Endothelial cell of umbilical vein (primary cell): ENCODE data around the gene CXorf65. TPM values are rescaled to one million over a fixed set of nuclear protein-coding genes. Genes with fewer than 3 reads are reported as not detected.

Experiments used
- BruUV-seq: library from RNA; stranded (reverse); fragments of 400-500 nt; replicated peaks from 2 replicates; lab custom pipeline; 2021; lab: Mats Ljungman, UMichigan
- CTCF ChIA-PET: fragments of 300-600, 350-600 bp; sonication (Branson Sonifier 250); formaldehyde crosslinking; loops from one replicate; lab custom pipeline; 2021; ENCODE audit warnings: antibody characterized with exemption, inconsistent platforms; lab: Charles Lee
- POLR2A ChIA-PET: fragments of 300-600, 350-600 bp; sonication (Branson Sonifier 250); formaldehyde crosslinking; loops from one replicate; lab custom pipeline; 2021; ENCODE audit warnings: antibody characterized with exemption, inconsistent platforms; lab: Charles Lee
- DNase-seq: peaks from one replicate; pipeline ENCODE4 v3.0.0-alpha.2; 2011; ENCODE audit warnings: low read depth, low spot score
- FAIRE-seq: peaks from 2 replicates; lab custom pipeline; 2011; peaks lifted over from hg19 to GRCh38; lab: Jason Lieb, UNC
- H2AFZ ChIP-seq: 2 replicates; pipeline ENCODE4 v1.6.0; 2012; ENCODE audit warnings: low read depth, low read length, control low read depth, inconsistent platforms
- H3K27ac ChIP-seq: 2 replicates; pipeline ENCODE4 v1.5.1; 2011; ENCODE audit warnings: low read depth, mild to moderate bottlenecking, control low read depth, low read length, moderate library complexity; ENCODE audit not compliant: insufficient read depth
- H3K27me3 ChIP-seq, 2 experiments: 2 replicates each; pipeline versions ENCODE4 v1.6.0 to v1.6.1; 2011; ENCODE audit warnings: low read length in 2 of 2, mixed read lengths in 1 of 2; ENCODE audit not compliant: control insufficient read depth in 2 of 2, insufficient read depth in 2 of 2
- H3K36me3 ChIP-seq, 2 experiments: 2 replicates in 1 of 2; 3 replicates in 1 of 2; pipeline ENCODE4 v1.5.1; 2011; ENCODE audit warnings: low read length in 2 of 2, mild to moderate bottlenecking in 1 of 2, moderate library complexity in 1 of 2; ENCODE audit not compliant: control insufficient read depth in 2 of 2, insufficient read depth in 2 of 2; ENCODE audit errors: extremely low read depth in 1 of 2
- H3K4me1 ChIP-seq: 3 replicates; pipeline ENCODE4 v1.5.1; 2011; ENCODE audit warnings: mild to moderate bottlenecking, low read length; ENCODE audit not compliant: control insufficient read depth, insufficient read depth; ENCODE audit errors: extremely low read depth
- H3K4me2 ChIP-seq: 2 replicates; pipeline ENCODE4 v1.6.1; 2011; ENCODE audit warnings: low read length, control low read depth, mixed read lengths; ENCODE audit not compliant: insufficient read depth
- H3K4me3 ChIP-seq, 3 experiments: fragments of 200-600 bp in 1 of 3; sonication (generic), shearing (Covaris generic) in 1 of 3; replicated peaks in 1 of 3; 2 replicates each; pipeline ENCODE4 v1.5.1; 2011 to 2016; ENCODE audit warnings: control low read depth in 3 of 3, low read length in 3 of 3, mild to moderate bottlenecking in 2 of 3, inconsistent platforms in 1 of 3, low read depth in 1 of 3, moderate library complexity in 1 of 3; ENCODE audit not compliant: insufficient read depth in 1 of 3
- H3K79me2 ChIP-seq: 2 replicates; pipeline ENCODE4 v1.6.0; 2012; ENCODE audit warnings: low read length, inconsistent platforms; ENCODE audit not compliant: control insufficient read depth, insufficient read depth
- H3K9ac ChIP-seq: replicated peaks from 2 replicates; pipeline ENCODE3; 2011; ENCODE audit warnings: low read length, control low read depth; ENCODE audit not compliant: insufficient read depth; ENCODE audit errors: extremely low read depth
- H3K9me1 ChIP-seq: replicated peaks from 3 replicates; pipeline ENCODE4 v1.6.0; 2011; ENCODE audit warnings: mild to moderate bottlenecking, low read length; ENCODE audit not compliant: control insufficient read depth, insufficient read depth; ENCODE audit errors: extremely low read depth
- H3K9me3 ChIP-seq: replicated peaks from 2 replicates; pipeline ENCODE4 v1.5.1; 2012; ENCODE audit warnings: low read length, inconsistent platforms; ENCODE audit not compliant: control insufficient read depth, insufficient read depth
- H4K20me1 ChIP-seq: replicated peaks from 2 replicates; pipeline ENCODE3; 2011; ENCODE audit warnings: mild to moderate bottlenecking, low read length; ENCODE audit not compliant: control insufficient read depth, insufficient read depth; ENCODE audit errors: extremely low read depth
- CTCF ChIP-seq, 2 donors: IDR thresholded peaks; 1 replicate in 1 of 2; 2 replicates in 1 of 2; pipeline ENCODE4 v1.5.1; 2011; ENCODE audit warnings: low read length in 2 of 2, mild to moderate bottlenecking in 2 of 2, moderate library complexity in 2 of 2, control low read depth in 1 of 2, inconsistent platforms in 1 of 2, low read depth in 1 of 2; ENCODE audit not compliant: insufficient read depth in 1 of 2; ENCODE audit errors: extremely low read depth in 1 of 2
- EZH2 ChIP-seq: IDR thresholded peaks from 2 replicates; pipeline ENCODE4 v1.6.1; 2012; ENCODE audit warnings: borderline replicate concordance, low read depth, mild to moderate bottlenecking, moderate library complexity, low read length, inconsistent platforms; ENCODE audit not compliant: severe bottlenecking
- FOS ChIP-seq: IDR thresholded peaks from 2 replicates; pipeline ENCODE4 v1.6.1; 2011; ENCODE audit warnings: mild to moderate bottlenecking, low read length, moderate library complexity, borderline replicate concordance; ENCODE audit not compliant: insufficient read depth
- GATA2 ChIP-seq: IDR thresholded peaks from 2 replicates; pipeline ENCODE4 v1.7.0; 2011; ENCODE audit warnings: low read depth, mild to moderate bottlenecking, moderate library complexity, mixed read lengths, low read length; ENCODE audit not compliant: insufficient read length, insufficient read depth
- JUN ChIP-seq: IDR thresholded peaks from 2 replicates; pipeline ENCODE4 v1.6.1; 2011; ENCODE audit warnings: borderline replicate concordance, low read depth; ENCODE audit not compliant: insufficient read length, insufficient read depth
- MYC ChIP-seq: IDR thresholded peaks from one replicate; pipeline ENCODE4 v1.6.1; 2011; ENCODE audit warnings: mild to moderate bottlenecking, low read depth, low read length
- POLR2A ChIP-seq: IDR thresholded peaks from 2 replicates; pipeline ENCODE4 v1.6.1; 2012; ENCODE audit warnings: low read depth, mild to moderate bottlenecking, control low read depth, low read length
- POLR2AphosphoS5 ChIP-seq: IDR thresholded peaks from 2 replicates; pipeline ENCODE4 v1.6.1; 2012; ENCODE audit warnings: low read depth, mild to moderate bottlenecking, control low read depth, low read length, moderate library complexity; ENCODE audit not compliant: insufficient read depth
- dilution Hi-C: fragments of 300-500 bp; cut with MboI; formaldehyde crosslinking; loops from one replicate; pipeline ENCODE4 v1.15.0; 2019; ENCODE audit warnings: low sequenced_read_pairs; ENCODE audit not compliant: extremely low pct_ligation_motif_present
- intact Hi-C: fragments of 100-400 bp; cut with micrococcal nuclease; formaldehyde crosslinking; loops from one replicate; pipeline ENCODE4 v1.10.0; 2022
- polyA plus RNA-seq, 4 experiments: library from polyadenylated mRNA; depleted of rRNA in 3 of 4; stranded (reverse) in 3 of 4; unstranded in 1 of 4; fragments of >200 nt; gene quantifications; 2 replicates each; pipeline versions ENCODE4 v1.2.1 to v1.2.3, GENCODE V29; 2011 to 2012; ENCODE audit warnings: missing spikeins in 1 of 4
- total RNA-seq: library from RNA; stranded (reverse); gene quantifications from 2 replicates; pipeline ENCODE4 v1.2.3, GENCODE V29; 2021
- TF ChIP-seq, protein P1 (sequence below): IDR thresholded peaks from 2 replicates; pipeline ENCODE4 v1.6.1; 2011; ENCODE audit not compliant: insufficient read depth, insufficient read length

Gene CXorf65
- total and polyA plus RNA-seq, 2 donors (not counting 3 experiments of a cell fraction or from before 2014, with no cell fraction given) = not detected

- no peaks in the 10 kb centered on the region for H3K79me2 ChIP-seq
- H3K27ac ChIP-seq = no peak overlapping the region
- CTCF ChIA-PET = interaction anchor here (1.5 to 1.6 kb wide), 2 partner anchors 17 to 28 kb away, joined by 5 to 7 read pairs; partner anchors contain the start of gene MED12
- FAIRE-seq (no peak), DNase-seq (no peak)
- no peaks in the 10 kb centered on the region for H3K9me3 ChIP-seq
- no peak overlapping the region for H3K4me3 ChIP-seq
- no TSS peak for BruUV-seq
- dilution Hi-C loops = no loop called here
- intact Hi-C loops = no loop called here
- POLR2A ChIA-PET = no interaction called here
- H3K4me2 ChIP-seq = no peak overlapping the region
- H4K20me1 ChIP-seq = no peaks in the 10 kb centered on the region
- TF ChIP-seq CTCF (IDR thresholded peaks at IDR 0.05; ENCODE audit: extremely low read depth in 1 of 2, insufficient read depth in 1 of 2, low read depth in 1 of 2, low read length in 2 of 2) (no peak), JUN (no peak), POLR2AphosphoS5 (no peak), GATA2 (no peak), FOS (no peak), POLR2A (no peak), EZH2 (no peak), MYC (no peak)
- TF ChIP-seq, protein P1, sequence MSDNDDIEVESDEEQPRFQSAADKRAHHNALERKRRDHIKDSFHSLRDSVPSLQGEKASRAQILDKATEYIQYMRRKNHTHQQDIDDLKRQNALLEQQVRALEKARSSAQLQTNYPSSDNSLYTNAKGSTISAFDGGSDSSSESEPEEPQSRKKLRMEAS = no peak
- H3K9me1 ChIP-seq = no peaks in the 10 kb centered on the region
- peaks cover 6% of the 10 kb centered on the region for H3K4me1 ChIP-seq
- H2AFZ ChIP-seq = no peak overlapping the region
- H3K9ac ChIP-seq = no peak overlapping the region
- H3K36me3 ChIP-seq = no peaks in the 10 kb centered on the region
- peaks cover 0 to 1% of the 10 kb centered on the region in 2 experiments for H3K27me3 ChIP-seq
These were observed 5.7 kb downstream of the CXorf65 start for GRCh38 chrX:71100581-71101505.
